Cardiac septum (tissue), 1 donor: Measurements from ENCODE around the gene STK33. TPM values are rescaled to one million over a fixed set of nuclear protein-coding genes. Genes with fewer than 3 reads are reported as not detected.

Experiments
- DNase-seq: peaks from one replicate; pipeline ENCODE4 v3.0.0-alpha.2; 2020; ENCODE audit warnings: low spot score
- intact Hi-C: fragments of 100-400 bp; cut with DNase I; formaldehyde crosslinking; loops from one replicate; pipeline ENCODE4 v1.14.0; 2022
- total RNA-seq: library from RNA; stranded (reverse); fragmentation: NEBNext Ultra II Directional; extraction: Animal tissue kit (Norgen Biotek cat#: 25700); gene quantifications from one replicate; pipeline ENCODE4 v1.2.1, GENCODE V29; 2021
- donor health status: DM: no; HTN: no; CAD: no.

The STK33 gene
- total RNA-seq, 1 donor from 2014 or later, result 24.8 TPM

DNA sequence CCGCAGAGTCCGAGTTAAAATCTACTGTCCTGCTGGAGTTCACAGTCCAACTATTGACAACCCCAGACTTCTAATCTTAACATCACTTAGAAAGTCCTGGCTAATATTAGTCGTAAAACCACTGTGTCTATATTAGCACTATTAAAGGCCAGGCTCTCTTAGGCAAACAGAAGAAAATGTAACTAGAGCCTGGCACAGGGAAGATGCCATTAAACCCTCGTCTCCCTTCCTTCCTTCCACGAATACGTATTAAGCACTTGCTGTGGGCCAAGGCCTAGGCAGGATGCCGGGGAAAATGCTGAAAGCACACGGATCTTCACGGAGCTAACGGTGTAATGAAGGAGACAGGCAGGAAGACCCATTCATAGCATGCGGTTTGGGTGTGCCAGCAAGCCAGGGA is 248.8 kb downstream of the STK33 start:
- intact Hi-C loops, result no loop called here

GRCh38 chr11:8344346-8344745 is 249.7 kb downstream of the STK33 start:
- intact Hi-C loops, result no loop called here
- DNase-seq, result no peak

More for the DNA sequence above, 248.8 kb downstream of the STK33 start:
- DNase-seq, result no peak

- DNase-seq, result no peak
- intact Hi-C loops, result no loop called here
Measured at GRCh38 chr11:8342821-8343681, 251.0 kb downstream of the STK33 start.

DNA sequence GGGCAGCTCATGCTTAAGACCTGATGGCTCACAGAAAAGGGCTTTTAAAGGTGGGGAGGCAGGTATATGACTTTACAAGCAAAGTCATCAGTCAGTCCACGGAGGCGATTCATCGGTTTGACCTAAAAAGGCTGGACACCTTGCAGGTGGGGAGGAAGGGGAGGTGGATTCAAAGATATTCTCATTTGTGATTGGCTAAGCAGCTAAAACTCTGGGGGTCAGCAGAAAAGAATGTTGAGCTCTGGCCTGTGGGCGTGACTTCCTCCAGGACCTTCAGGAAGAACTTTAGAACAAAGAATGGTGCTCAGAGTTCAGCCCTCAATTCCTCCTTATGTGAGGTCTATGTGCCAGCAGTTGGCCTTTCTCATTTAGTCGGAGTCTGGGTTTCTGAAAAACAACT is 252.0 kb downstream of the STK33 start:
- intact Hi-C loops, result no loop called here
- no peak for DNase-seq

Other genes starting within 250 kb of the STK33 start
- gene TRIM66, start 88.4 kb upstream of the STK33 start, total RNA-seq, result 3.0 TPM
- 462 TPM for gene RPL27A, start 88.6 kb upstream of the STK33 start, total RNA-seq